Measurements from ENCODE around the gene GDPGP1. TPM values are rescaled to one million over a fixed set of nuclear protein-coding genes. Genes with fewer than 3 reads are reported as not detected.

GDPGP1 gene
- polyA plus RNA-seq, 1 donor from 2014 or later: 4.3 TPM

GRCh38 chr15:90243943-90244639 lies 10.1 kb downstream of the GDPGP1 start (continued):
- TF ChIP-seq CTCF (IDR thresholded peaks at IDR 0.05; ENCODE audit: poor library complexity, severe bottlenecking): no peak

GRCh38 chr15:90248789-90249202 lies 14.8 kb downstream of the GDPGP1 start:
- Histone ChIP-seq H3K4me3 (ENCODE audit: low read length) (peak overlapping the region; percentile 87), H3F3A (ENCODE audit: insufficient read depth, low read length, poor library complexity, severe bottlenecking) (no peaks in the 10 kb centered on the region), H2AFZ (ENCODE audit: low read depth, low read length) (peak overlapping the region; percentile 76), H4K20me1 (ENCODE audit: insufficient read depth) (no peaks in the 10 kb centered on the region), H3K4me2 (ENCODE audit: low read length) (no peak overlapping the region), H3K9me2 (ENCODE audit: insufficient read depth, low read length) (no peaks in the 10 kb centered on the region), H3K27me3 (ENCODE audit: insufficient read depth, low read depth, low read length) (no peaks in the 10 kb centered on the region), H3K9me3 (ENCODE audit: low read length) (no peaks in the 10 kb centered on the region), H3K27ac (ENCODE audit: low read length) (peak overlapping the region; percentile 23), H3K36me3 (ENCODE audit: insufficient read depth, low read length) (no peaks in the 10 kb centered on the region), H3K79me2 (replicated peaks; ENCODE audit: insufficient read depth, low read length) (no peaks in the 10 kb centered on the region), H3K9ac (ENCODE audit: low read length) (peak overlapping the region; percentile 65)
- TF ChIP-seq REST (IDR thresholded peaks at IDR 0.05; ENCODE audit: borderline replicate concordance): no peak
- no peak for TF ChIP-seq MXI1 (conservative IDR thresholded peaks at IDR 0.05; ENCODE audit: poor library complexity, severe bottlenecking)
- no peak for TF ChIP-seq SMC3 (conservative IDR thresholded peaks at IDR 0.05; ENCODE audit: poor library complexity)
- no peak for TF ChIP-seq RAD21 (conservative IDR thresholded peaks at IDR 0.05)
- TF ChIP-seq CTCF (IDR thresholded peaks at IDR 0.05; ENCODE audit: poor library complexity, severe bottlenecking): no peak
- no peak for TF ChIP-seq POLR2AphosphoS5 (IDR thresholded peaks at IDR 0.05)
- TF ChIP-seq TAF1 (IDR thresholded peaks at IDR 0.05; ENCODE audit: low read depth): no peak
- no peak for TF ChIP-seq EP300 (conservative IDR thresholded peaks at IDR 0.05; ENCODE audit: poor library complexity, severe bottlenecking)
- TF ChIP-seq EZH2 (IDR thresholded peaks at IDR 0.05; ENCODE audit: borderline replicate concordance, insufficient read depth, low read length, poor library complexity, severe bottlenecking): no peak

Measured in neural cell (in vitro differentiated cells).